ENCODE results near the gene ABCG2. TPM values are rescaled to one million over a fixed set of nuclear protein-coding genes. Genes with fewer than 3 reads are reported as not detected.

Gene ABCG2
- polyA plus RNA-seq, 2 donors: 0.39 to 0.81 TPM

DNA sequence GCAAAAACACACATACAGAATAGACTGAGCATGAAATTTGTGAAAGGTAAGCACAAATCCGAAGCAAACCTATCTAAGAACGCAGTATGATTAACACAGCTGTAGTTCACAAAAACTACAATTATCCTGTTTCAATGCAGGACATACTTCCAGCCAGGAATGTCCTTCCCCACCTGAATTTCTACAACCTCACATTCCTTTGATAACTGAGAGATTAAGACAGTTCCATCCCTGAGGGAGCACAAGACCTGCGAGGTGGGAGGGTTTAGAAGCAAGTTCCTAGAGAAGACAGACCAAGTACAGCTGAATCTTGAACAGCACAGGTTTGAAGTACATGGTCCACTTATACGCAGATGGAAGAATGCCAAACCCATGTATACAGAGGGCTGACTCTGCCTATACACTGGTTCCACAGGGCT lies 10.6 kb downstream of the ABCG2 start:
- no peak overlapping the region for H3K4me3 ChIP-seq (ENCODE audit: low read depth in 1 of 2, low read length in 2 of 2)
- H3K9me3 ChIP-seq (ENCODE audit: control insufficient read depth in 2 of 2, insufficient read depth in 1 of 2, low read depth in 1 of 2, low read length in 1 of 2): no peaks in the 10 kb centered on the region
- H3K27me3 ChIP-seq (ENCODE audit: control insufficient read depth in 1 of 2, insufficient read depth in 2 of 2, low read length in 2 of 2): no peaks in the 10 kb centered on the region
- H3K36me3 ChIP-seq (ENCODE audit: control insufficient read depth in 2 of 2, insufficient read depth in 2 of 2, low read length in 1 of 2): no peaks in the 10 kb centered on the region
- H3K4me1 ChIP-seq (ENCODE audit: control insufficient read depth in 2 of 2, insufficient read depth in 2 of 2, low read length in 1 of 2): no peaks in the 10 kb centered on the region
- 45 to 57% methylated on average over 4 of the region's 4 CpGs for WGBS, 2 donors
- no peak overlapping the region for H3K27ac ChIP-seq (ENCODE audit: low read depth in 2 of 2, low read length in 1 of 2)

- Histone ChIP-seq H3K4me3 (ENCODE audit: low read depth in 1 of 2, low read length in 2 of 2) (no peak overlapping the region), H3K27me3 (ENCODE audit: control insufficient read depth in 1 of 2, insufficient read depth in 2 of 2, low read length in 2 of 2) (no peaks in the 10 kb centered on the region), H3K4me1 (ENCODE audit: control insufficient read depth in 2 of 2, insufficient read depth in 2 of 2, low read length in 1 of 2) (no peaks in the 10 kb centered on the region), H3K9me3 (ENCODE audit: control insufficient read depth in 2 of 2, insufficient read depth in 1 of 2, low read depth in 1 of 2, low read length in 1 of 2) (no peaks in the 10 kb centered on the region), H3K36me3 (ENCODE audit: control insufficient read depth in 2 of 2, insufficient read depth in 2 of 2, low read length in 1 of 2) (no peaks in the 10 kb centered on the region), H3K27ac (ENCODE audit: low read depth in 2 of 2, low read length in 1 of 2) (no peak overlapping the region)
Observed at GRCh38 chr4:88146891-88147290, 11.5 kb downstream of the ABCG2 start.

GRCh38 chr4:88144866-88145300 lies 13.6 kb downstream of the ABCG2 start:
- Histone ChIP-seq H3K27me3 (ENCODE audit: control insufficient read depth in 1 of 2, insufficient read depth in 2 of 2, low read length in 2 of 2) (no peaks in the 10 kb centered on the region), H3K27ac (ENCODE audit: low read depth in 2 of 2, low read length in 1 of 2) (no peak overlapping the region), H3K36me3 (ENCODE audit: control insufficient read depth in 2 of 2, insufficient read depth in 2 of 2, low read length in 1 of 2) (no peaks in the 10 kb centered on the region), H3K9me3 (ENCODE audit: control insufficient read depth in 2 of 2, insufficient read depth in 1 of 2, low read depth in 1 of 2, low read length in 1 of 2) (no peaks in the 10 kb centered on the region), H3K4me3 (ENCODE audit: low read depth in 1 of 2, low read length in 2 of 2) (no peak overlapping the region), H3K4me1 (ENCODE audit: control insufficient read depth in 2 of 2, insufficient read depth in 2 of 2, low read length in 1 of 2) (no peaks in the 10 kb centered on the region)
- 56 to 74% methylated on average over 3 of the region's 3 CpGs for WGBS, 2 donors

- no peaks in the 10 kb centered on the region for H3K4me1 ChIP-seq (ENCODE audit: control insufficient read depth in 2 of 2, insufficient read depth in 2 of 2, low read length in 1 of 2)
- H3K4me3 ChIP-seq (ENCODE audit: low read depth in 1 of 2, low read length in 2 of 2): no peak overlapping the region
- 61 to 72% methylated on average over 5 of the region's 5 CpGs for WGBS, 2 donors
- H3K9me3 ChIP-seq (ENCODE audit: control insufficient read depth in 2 of 2, insufficient read depth in 1 of 2, low read depth in 1 of 2, low read length in 1 of 2): no peaks in the 10 kb centered on the region
- H3K27me3 ChIP-seq (ENCODE audit: control insufficient read depth in 1 of 2, insufficient read depth in 2 of 2, low read length in 2 of 2): no peaks in the 10 kb centered on the region
- peak overlapping the region in 1 of 2 donors; percentile 22 for H3K27ac ChIP-seq (ENCODE audit: low read depth in 2 of 2, low read length in 1 of 2)
- H3K36me3 ChIP-seq (ENCODE audit: control insufficient read depth in 2 of 2, insufficient read depth in 2 of 2, low read length in 1 of 2): no peaks in the 10 kb centered on the region
Observed at GRCh38 chr4:88144048-88144447, 14.4 kb downstream of the ABCG2 start.

DNA sequence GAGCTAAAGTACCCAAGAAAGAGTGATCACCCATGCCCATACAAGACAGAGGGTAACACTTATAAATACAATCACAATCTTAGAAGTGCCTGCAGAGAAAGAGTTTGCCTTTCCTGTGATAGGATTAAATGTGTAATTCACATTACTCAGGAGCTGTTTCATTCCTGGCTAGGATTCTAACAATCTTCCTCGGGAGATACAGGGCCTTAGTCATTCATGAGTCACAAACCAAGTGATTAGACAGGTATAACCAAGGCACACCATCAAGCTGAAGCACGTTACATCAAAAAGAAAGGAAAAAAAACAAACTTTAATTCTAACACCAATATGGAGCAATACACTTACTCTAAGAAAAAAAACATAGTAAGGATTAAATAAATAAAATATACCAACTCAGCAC lies 14.9 kb downstream of the ABCG2 start:
- Histone ChIP-seq H3K27ac (ENCODE audit: low read depth in 2 of 2, low read length in 1 of 2) (no peak overlapping the region), H3K27me3 (ENCODE audit: control insufficient read depth in 1 of 2, insufficient read depth in 2 of 2, low read length in 2 of 2) (no peaks in the 10 kb centered on the region), H3K4me3 (ENCODE audit: low read depth in 1 of 2, low read length in 2 of 2) (no peak overlapping the region), H3K36me3 (ENCODE audit: control insufficient read depth in 2 of 2, insufficient read depth in 2 of 2, low read length in 1 of 2) (no peaks in the 10 kb centered on the region), H3K4me1 (ENCODE audit: control insufficient read depth in 2 of 2, insufficient read depth in 2 of 2, low read length in 1 of 2) (no peaks in the 10 kb centered on the region), H3K9me3 (ENCODE audit: control insufficient read depth in 2 of 2, insufficient read depth in 1 of 2, low read depth in 1 of 2, low read length in 1 of 2) (no peaks in the 10 kb centered on the region)
- 33 to 44% methylated on average over 2 of the region's 2 CpGs for WGBS, 2 donors

DNA sequence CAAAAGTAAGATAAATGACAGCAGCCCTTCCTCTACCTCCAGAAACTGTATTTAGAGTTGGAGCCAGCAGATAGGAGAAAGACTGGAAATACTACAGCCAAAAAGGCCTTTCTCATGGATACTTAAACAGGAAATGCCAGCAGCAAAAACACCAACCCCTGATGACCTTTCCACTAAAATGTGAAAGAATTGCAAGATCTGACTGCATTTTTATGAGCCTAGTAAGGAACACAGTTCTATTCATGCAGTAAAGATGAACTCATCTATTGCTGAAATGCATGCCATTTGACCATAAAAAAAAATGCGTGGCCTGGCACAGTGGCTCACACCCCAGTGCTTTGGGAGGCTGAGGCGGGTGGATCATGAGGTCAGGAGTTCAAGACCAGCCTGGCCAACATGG lies 19.9 kb downstream of the ABCG2 start:
- H3K36me3 ChIP-seq (ENCODE audit: control insufficient read depth in 2 of 2, insufficient read depth in 2 of 2, low read length in 1 of 2): no peaks in the 10 kb centered on the region
- H3K27me3 ChIP-seq (ENCODE audit: control insufficient read depth in 1 of 2, insufficient read depth in 2 of 2, low read length in 2 of 2): no peaks in the 10 kb centered on the region
- H3K4me3 ChIP-seq (ENCODE audit: low read depth in 1 of 2, low read length in 2 of 2): no peak overlapping the region
- 86 to 90% methylated on average over 2 of the region's 2 CpGs for WGBS, 2 donors
- no peaks in the 10 kb centered on the region for H3K9me3 ChIP-seq (ENCODE audit: control insufficient read depth in 2 of 2, insufficient read depth in 1 of 2, low read depth in 1 of 2, low read length in 1 of 2)
- no peak overlapping the region for H3K27ac ChIP-seq (ENCODE audit: low read depth in 2 of 2, low read length in 1 of 2)
- no peaks in the 10 kb centered on the region for H3K4me1 ChIP-seq (ENCODE audit: control insufficient read depth in 2 of 2, insufficient read depth in 2 of 2, low read length in 1 of 2)

DNA sequence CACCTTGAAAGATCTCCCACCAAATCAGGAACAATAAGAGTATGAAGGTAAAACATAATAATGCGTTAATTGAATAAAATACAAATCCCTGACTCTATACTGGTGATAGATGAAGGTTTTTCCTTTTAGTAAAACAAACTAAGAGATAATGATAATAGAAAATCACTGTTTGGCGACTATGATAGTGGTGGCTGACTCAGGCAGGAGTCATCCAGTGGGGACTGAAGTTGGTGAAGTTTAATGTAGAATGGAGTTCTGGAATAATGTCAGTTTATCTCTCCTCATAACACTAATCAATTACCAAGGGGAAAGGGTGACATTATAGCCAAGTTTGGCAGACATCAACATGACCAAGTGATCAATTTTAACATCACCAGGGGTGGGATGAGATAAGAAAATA lies 21.3 kb downstream of the ABCG2 start:
- Histone ChIP-seq H3K9me3 (ENCODE audit: control insufficient read depth in 2 of 2, insufficient read depth in 1 of 2, low read depth in 1 of 2, low read length in 1 of 2) (no peaks in the 10 kb centered on the region), H3K27ac (ENCODE audit: low read depth in 2 of 2, low read length in 1 of 2) (no peak overlapping the region)
- 90 to 92% methylated on average over 2 of the region's 2 CpGs for WGBS, 2 donors

GRCh38 chr4:88136249-88136648 lies 22.2 kb downstream of the ABCG2 start:
- no peak overlapping the region for H3K4me3 ChIP-seq (ENCODE audit: low read depth in 1 of 2, low read length in 2 of 2)
- no peaks in the 10 kb centered on the region for H3K4me1 ChIP-seq (ENCODE audit: control insufficient read depth in 2 of 2, insufficient read depth in 2 of 2, low read length in 1 of 2)
- H3K27me3 ChIP-seq (ENCODE audit: control insufficient read depth in 1 of 2, insufficient read depth in 2 of 2, low read length in 2 of 2): no peaks in the 10 kb centered on the region
- no peaks in the 10 kb centered on the region for H3K36me3 ChIP-seq (ENCODE audit: control insufficient read depth in 2 of 2, insufficient read depth in 2 of 2, low read length in 1 of 2)
- H3K27ac ChIP-seq (ENCODE audit: low read depth in 2 of 2, low read length in 1 of 2): no peak overlapping the region
- 96 to 98% methylated on average over 3 of the region's 3 CpGs for WGBS, 2 donors
- no peaks in the 10 kb centered on the region for H3K9me3 ChIP-seq (ENCODE audit: control insufficient read depth in 2 of 2, insufficient read depth in 1 of 2, low read depth in 1 of 2, low read length in 1 of 2)

More for the DNA sequence above, 21.3 kb downstream of the ABCG2 start:
- Histone ChIP-seq H3K4me1 (ENCODE audit: control insufficient read depth in 2 of 2, insufficient read depth in 2 of 2, low read length in 1 of 2) (no peaks in the 10 kb centered on the region), H3K27me3 (ENCODE audit: control insufficient read depth in 1 of 2, insufficient read depth in 2 of 2, low read length in 2 of 2) (no peaks in the 10 kb centered on the region), H3K36me3 (ENCODE audit: control insufficient read depth in 2 of 2, insufficient read depth in 2 of 2, low read length in 1 of 2) (no peaks in the 10 kb centered on the region), H3K4me3 (ENCODE audit: low read depth in 1 of 2, low read length in 2 of 2) (no peak overlapping the region)

DNA sequence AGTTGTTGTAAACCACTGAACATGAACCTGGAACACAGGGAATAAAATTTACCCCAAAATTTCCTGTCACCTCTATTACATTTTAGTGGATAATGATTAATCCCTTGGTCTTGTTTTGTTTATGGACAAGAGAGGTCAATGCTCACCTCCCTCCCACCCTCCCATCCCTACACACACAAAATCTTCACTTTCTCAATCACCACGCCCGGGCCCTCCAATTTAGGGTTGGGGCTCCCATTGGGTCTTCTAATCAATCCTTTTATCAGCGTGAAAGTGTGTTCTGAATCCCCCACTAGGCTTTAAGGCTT lies 23.1 kb downstream of the ABCG2 start:
- WGBS, 2 donors: 90 to 91% methylated on average over 3 of the region's 3 CpGs
- Histone ChIP-seq H3K4me3 (ENCODE audit: low read depth in 1 of 2, low read length in 2 of 2) (no peak overlapping the region), H3K27ac (ENCODE audit: low read depth in 2 of 2, low read length in 1 of 2) (no peak overlapping the region), H3K36me3 (ENCODE audit: control insufficient read depth in 2 of 2, insufficient read depth in 2 of 2, low read length in 1 of 2) (no peaks in the 10 kb centered on the region), H3K4me1 (ENCODE audit: control insufficient read depth in 2 of 2, insufficient read depth in 2 of 2, low read length in 1 of 2) (no peaks in the 10 kb centered on the region), H3K27me3 (ENCODE audit: control insufficient read depth in 1 of 2, insufficient read depth in 2 of 2, low read length in 2 of 2) (no peaks in the 10 kb centered on the region), H3K9me3 (ENCODE audit: control insufficient read depth in 2 of 2, insufficient read depth in 1 of 2, low read depth in 1 of 2, low read length in 1 of 2) (no peaks in the 10 kb centered on the region)

DNA sequence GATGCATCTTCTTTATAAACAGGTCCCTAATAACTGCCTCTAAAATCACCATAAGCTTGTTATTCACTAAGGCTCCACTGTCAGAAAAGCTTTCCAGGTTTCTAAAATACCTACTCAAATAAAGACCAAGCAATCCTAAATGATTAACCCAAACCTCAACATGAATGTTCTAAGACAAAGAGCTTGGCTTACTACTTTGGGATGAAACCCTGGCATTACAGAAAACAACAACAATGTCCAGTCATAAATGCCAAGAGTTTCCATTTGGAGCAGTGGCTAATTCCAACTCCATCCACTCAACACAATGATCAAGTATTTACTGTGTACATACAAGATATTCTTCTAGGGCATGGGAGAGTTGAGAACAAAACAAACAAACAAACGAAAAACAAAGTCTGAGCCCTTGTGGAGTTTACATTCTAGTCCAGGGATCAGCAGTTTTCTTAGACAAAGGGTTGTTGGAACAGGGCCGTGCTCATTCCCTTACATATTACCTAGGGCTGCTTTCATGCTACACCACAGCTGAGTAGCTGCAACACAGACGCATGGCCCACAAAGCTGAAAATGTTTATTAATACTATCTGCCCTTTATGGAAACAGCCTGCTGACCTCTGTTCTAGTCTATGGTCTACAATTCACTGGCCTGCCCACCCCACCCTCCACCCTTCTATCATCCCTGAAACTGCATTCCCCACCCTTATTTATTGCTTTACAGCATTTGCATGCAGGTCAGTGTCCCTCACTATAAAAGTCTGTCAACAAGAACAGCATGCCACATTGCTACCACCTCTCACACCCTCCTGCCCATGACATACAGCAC lies 23.7 kb downstream of the ABCG2 start:
- H3K36me3 ChIP-seq (ENCODE audit: control insufficient read depth in 2 of 2, insufficient read depth in 2 of 2, low read length in 1 of 2): no peaks in the 10 kb centered on the region
- WGBS, 2 donors: 79 to 87% methylated on average over 3 of the region's 3 CpGs
- H3K9me3 ChIP-seq (ENCODE audit: control insufficient read depth in 2 of 2, insufficient read depth in 1 of 2, low read depth in 1 of 2, low read length in 1 of 2): no peaks in the 10 kb centered on the region
- H3K4me3 ChIP-seq (ENCODE audit: low read depth in 1 of 2, low read length in 2 of 2): no peak overlapping the region
- H3K4me1 ChIP-seq (ENCODE audit: control insufficient read depth in 2 of 2, insufficient read depth in 2 of 2, low read length in 1 of 2): no peaks in the 10 kb centered on the region
- H3K27me3 ChIP-seq (ENCODE audit: control insufficient read depth in 1 of 2, insufficient read depth in 2 of 2, low read length in 2 of 2): no peaks in the 10 kb centered on the region
- H3K27ac ChIP-seq (ENCODE audit: low read depth in 2 of 2, low read length in 1 of 2): no peak overlapping the region
